Neural cell (in vitro differentiated cells): ENCODE data around the gene METAP1D. TPM values are rescaled to one million over a fixed set of nuclear protein-coding genes. Genes with fewer than 3 reads are reported as not detected.

Experiments
- H2AFZ ChIP-seq: fragments of 200-600, 300-800 bp; sonication (generic), shearing (Covaris generic); 2 replicates; pipeline ENCODE4 v1.6.0; 2014; ENCODE audit warnings: low read depth, mild to moderate bottlenecking, antibody characterized with exemption, low read length, moderate library complexity
- H3F3A ChIP-seq: fragments of 200-600 bp; shearing (Covaris generic); 2 replicates; pipeline ENCODE4 v1.6.1; 2016; ENCODE audit warnings: mild to moderate bottlenecking, moderate library complexity, mixed read lengths, antibody characterized with exemption, low read length; ENCODE audit not compliant: insufficient read depth, poor library complexity, severe bottlenecking
- H3K27ac ChIP-seq: fragments of 200-600, 300-800 bp; sonication (generic), shearing (Covaris generic); 2 replicates; pipeline ENCODE4 v1.5.1; 2014; ENCODE audit warnings: mild to moderate bottlenecking, low read length, moderate library complexity
- H3K27me3 ChIP-seq: fragments of 300-800, 200-600 bp; sonication (generic), shearing (Covaris generic); 2 replicates; pipeline ENCODE4 v1.6.0; 2014; ENCODE audit warnings: mild to moderate bottlenecking, low read depth, low read length, moderate library complexity; ENCODE audit not compliant: insufficient read depth
- H3K36me3 ChIP-seq: fragments of 300-800, 200-600 bp; sonication (generic), shearing (Covaris generic); 2 replicates; pipeline ENCODE4 v1.5.1; 2014; ENCODE audit warnings: mild to moderate bottlenecking, antibody characterized with exemption, low read length, moderate library complexity; ENCODE audit not compliant: insufficient read depth
- H3K4me2 ChIP-seq: fragments of 300-800, 200-600 bp; sonication (generic), shearing (Covaris generic); 2 replicates; pipeline ENCODE4 v1.6.0; 2014; ENCODE audit warnings: mild to moderate bottlenecking, low read length
- H3K4me3 ChIP-seq: fragments of 300-800, 200-600 bp; sonication (generic), shearing (Covaris generic); 2 replicates; pipeline ENCODE4 v1.5.1; 2014; ENCODE audit warnings: mild to moderate bottlenecking, low read length, moderate library complexity
- H3K79me2 ChIP-seq: fragments of 200-600 bp; shearing (Covaris generic); replicated peaks from 2 replicates; pipeline ENCODE4 v1.6.0; 2014; ENCODE audit warnings: mild to moderate bottlenecking, low read length, moderate library complexity; ENCODE audit not compliant: insufficient read depth
- H3K9ac ChIP-seq: fragments of 300-800, 200-600 bp; sonication (generic), shearing (Covaris generic); 2 replicates; pipeline ENCODE4 v1.6.1; 2016; ENCODE audit warnings: mild to moderate bottlenecking, low read length, mixed read lengths
- H3K9me2 ChIP-seq: fragments of 200-600 bp; shearing (Covaris generic); 2 replicates; pipeline ENCODE4 v1.6.1; 2016; ENCODE audit warnings: mild to moderate bottlenecking, low read length, mixed read lengths; ENCODE audit not compliant: insufficient read depth
- H3K9me3 ChIP-seq: fragments of 200-600, 300-800 bp; sonication (generic), shearing (Covaris generic); 2 replicates; pipeline ENCODE4 v1.6.1; 2016; ENCODE audit warnings: mild to moderate bottlenecking, mixed run types, low read length, moderate library complexity, mixed read lengths
- H4K20me1 ChIP-seq: fragments of 200-600 bp; shearing (Covaris generic); 2 replicates; pipeline ENCODE4 v1.6.1; 2016; ENCODE audit warnings: mild to moderate bottlenecking, mixed run types; ENCODE audit not compliant: insufficient read depth
- EP300 ChIP-seq: fragments of 450-650 bp; conservative IDR thresholded peaks from 2 replicates; pipeline ENCODE4 v1.6.1; 2014; ENCODE audit warnings: antibody characterized with exemption, mild to moderate bottlenecking, moderate library complexity; ENCODE audit not compliant: poor library complexity, severe bottlenecking
- EZH2 ChIP-seq: fragments of 200-600, 300-800 bp; shearing (Covaris generic), sonication (generic); IDR thresholded peaks from 2 replicates; pipeline ENCODE4 v1.6.1; 2014; ENCODE audit warnings: antibody characterized with exemption, low read length, borderline replicate concordance, mild to moderate bottlenecking; ENCODE audit not compliant: insufficient read depth, poor library complexity, severe bottlenecking
- MXI1 ChIP-seq: fragments of 450-650 bp; conservative IDR thresholded peaks from 2 replicates; pipeline ENCODE4 v1.6.1; 2014; ENCODE audit warnings: antibody characterized with exemption, mild to moderate bottlenecking; ENCODE audit not compliant: poor library complexity, severe bottlenecking
- POLR2AphosphoS5 ChIP-seq: IDR thresholded peaks from 2 replicates; pipeline ENCODE4 v1.6.1; 2012
- RAD21 ChIP-seq: fragments of 450-650 bp; conservative IDR thresholded peaks from 2 replicates; pipeline ENCODE4 v1.6.1; 2014; ENCODE audit warnings: antibody characterized with exemption, mild to moderate bottlenecking, moderate library complexity
- REST ChIP-seq: IDR thresholded peaks from 2 replicates; pipeline ENCODE4 v1.6.1; 2012; ENCODE audit warnings: borderline replicate concordance
- SMC3 ChIP-seq: fragments of 450-650 bp; conservative IDR thresholded peaks from 2 replicates; pipeline ENCODE4 v1.6.1; 2014; ENCODE audit warnings: antibody characterized with exemption, mild to moderate bottlenecking, moderate library complexity; ENCODE audit not compliant: poor library complexity
- TAF1 ChIP-seq: IDR thresholded peaks from 2 replicates; pipeline ENCODE4 v1.6.1; 2012; ENCODE audit warnings: low read depth
- polyA plus RNA-seq: library from polyadenylated mRNA; depleted of rRNA; stranded (reverse); fragments of >200 nt; gene quantifications from 2 replicates; pipeline ENCODE4 v1.2.3, GENCODE V29; 2014
- TF ChIP-seq, protein P1 (sequence below): fragments of 450-650 bp; IDR thresholded peaks from 2 replicates; pipeline ENCODE4 v1.5.1; 2014; ENCODE audit warnings: antibody characterized with exemption, mild to moderate bottlenecking, moderate library complexity; ENCODE audit not compliant: poor library complexity, severe bottlenecking

Gene METAP1D
- polyA plus RNA-seq, 1 donor from 2014 or later, result 5.4 TPM

DNA sequence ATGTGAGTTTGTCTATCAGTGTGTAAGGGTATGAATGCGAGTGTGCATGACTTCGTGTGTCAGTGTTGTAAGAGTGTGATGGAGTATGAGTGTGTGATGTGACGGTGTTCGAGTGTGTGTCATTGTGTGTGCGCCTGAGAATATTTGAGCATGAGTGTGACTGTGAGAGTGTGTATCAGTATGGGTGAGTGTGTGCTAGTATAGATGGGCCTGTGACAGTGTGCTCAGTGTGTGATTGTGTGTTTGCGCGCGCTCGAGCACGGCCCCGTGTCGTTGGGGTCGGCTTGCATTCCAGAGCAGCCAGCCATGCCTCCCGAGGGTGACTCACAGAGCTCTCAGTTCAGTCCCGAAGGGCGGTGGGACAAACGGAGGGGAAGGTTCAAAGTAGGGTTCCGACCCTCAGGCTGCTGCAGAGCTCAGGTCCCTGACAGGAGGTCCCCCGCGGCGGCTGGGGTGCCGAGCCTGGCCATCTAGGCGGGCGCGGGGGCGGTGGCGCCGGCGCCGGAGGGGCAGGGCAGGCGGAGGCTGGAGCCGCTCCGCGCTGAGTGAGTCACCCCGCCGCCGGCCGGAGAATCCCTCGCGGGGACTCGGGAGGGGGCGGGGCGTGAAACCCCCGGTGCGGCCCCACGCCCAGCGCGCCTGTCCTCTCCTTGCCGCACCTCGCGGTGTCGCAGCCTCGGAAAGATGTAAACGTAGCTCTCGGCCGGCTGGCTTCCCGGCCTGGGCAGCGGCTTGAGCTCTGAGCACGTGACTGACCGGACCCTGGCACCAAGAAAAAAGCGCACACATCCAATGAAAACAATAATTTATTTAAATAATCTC lies 99.1 kb downstream of the METAP1D start:
- peak overlapping the region; percentile 85 for H3K4me3 ChIP-seq
- peaks cover 19% of the 10 kb centered on the region for H4K20me1 ChIP-seq
- peak overlapping the region; percentile 93 for H3K27ac ChIP-seq
- no peak overlapping the region for H2AFZ ChIP-seq
- TF ChIP-seq MXI1, result peak; percentile 28
- TF ChIP-seq EP300, result no peak
- peak overlapping the region; percentile 92 for H3K4me2 ChIP-seq
- H3K36me3 ChIP-seq, result no peaks in the 10 kb centered on the region
- peaks cover 64% of the 10 kb centered on the region for H3K79me2 ChIP-seq
- no peaks in the 10 kb centered on the region for H3K9me3 ChIP-seq
- peak overlapping the region; percentile 92 for H3K9ac ChIP-seq
- H3K9me2 ChIP-seq, result no peaks in the 10 kb centered on the region
- H3K27me3 ChIP-seq, result peaks cover 4% of the 10 kb centered on the region
- H3F3A ChIP-seq, result peaks cover 5% of the 10 kb centered on the region

- H3K36me3 ChIP-seq, result no peaks in the 10 kb centered on the region
- H3K4me2 ChIP-seq, result peak overlapping the region; percentile 54
- H3K4me3 ChIP-seq, result peak overlapping the region; percentile 85
- H3K9me2 ChIP-seq, result no peaks in the 10 kb centered on the region
- no peaks in the 10 kb centered on the region for H3K27me3 ChIP-seq
- H4K20me1 ChIP-seq, result peaks cover 19% of the 10 kb centered on the region
- no peaks in the 10 kb centered on the region for H3K9me3 ChIP-seq
- no peak overlapping the region for H2AFZ ChIP-seq
- peak overlapping the region; percentile 93 for H3K27ac ChIP-seq
- H3K79me2 ChIP-seq, result peaks cover 60% of the 10 kb centered on the region
- H3K9ac ChIP-seq, result peak overlapping the region; percentile 92
- H3F3A ChIP-seq, result peaks cover 5% of the 10 kb centered on the region
- TF ChIP-seq, protein P1, sequence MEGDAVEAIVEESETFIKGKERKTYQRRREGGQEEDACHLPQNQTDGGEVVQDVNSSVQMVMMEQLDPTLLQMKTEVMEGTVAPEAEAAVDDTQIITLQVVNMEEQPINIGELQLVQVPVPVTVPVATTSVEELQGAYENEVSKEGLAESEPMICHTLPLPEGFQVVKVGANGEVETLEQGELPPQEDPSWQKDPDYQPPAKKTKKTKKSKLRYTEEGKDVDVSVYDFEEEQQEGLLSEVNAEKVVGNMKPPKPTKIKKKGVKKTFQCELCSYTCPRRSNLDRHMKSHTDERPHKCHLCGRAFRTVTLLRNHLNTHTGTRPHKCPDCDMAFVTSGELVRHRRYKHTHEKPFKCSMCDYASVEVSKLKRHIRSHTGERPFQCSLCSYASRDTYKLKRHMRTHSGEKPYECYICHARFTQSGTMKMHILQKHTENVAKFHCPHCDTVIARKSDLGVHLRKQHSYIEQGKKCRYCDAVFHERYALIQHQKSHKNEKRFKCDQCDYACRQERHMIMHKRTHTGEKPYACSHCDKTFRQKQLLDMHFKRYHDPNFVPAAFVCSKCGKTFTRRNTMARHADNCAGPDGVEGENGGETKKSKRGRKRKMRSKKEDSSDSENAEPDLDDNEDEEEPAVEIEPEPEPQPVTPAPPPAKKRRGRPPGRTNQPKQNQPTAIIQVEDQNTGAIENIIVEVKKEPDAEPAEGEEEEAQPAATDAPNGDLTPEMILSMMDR, result no peak
- no peak for TF ChIP-seq EP300
- TF ChIP-seq TAF1, result no peak
- TF ChIP-seq EZH2, result no peak
- no peak for TF ChIP-seq POLR2AphosphoS5
- no peak for TF ChIP-seq MXI1
- no peak for TF ChIP-seq SMC3
- TF ChIP-seq RAD21, result no peak
- TF ChIP-seq REST, result no peak
These were observed 99.8 kb downstream of the METAP1D start for GRCh38 chr2:172099472-172100079.
